Endothelial cell (in vitro differentiated cells): Measurements from ENCODE around the gene MBNL2. TPM values are rescaled to one million over a fixed set of nuclear protein-coding genes. Genes with fewer than 3 reads are reported as not detected.
A peak's percentile ranks its signal among the peaks of the same experiment; 100 is the strongest.

Source experiments
- DNase-seq: peaks from one replicate; pipeline ENCODE4 v3.0.0; 2021; ENCODE audit warnings: low spot score
- H3K27ac Mint-ChIP-seq: one replicate; pipeline ENCODE4 v1.8.0; 2021; ENCODE audit warnings: mixed read lengths, inconsistent platforms; ENCODE audit not compliant: unreplicated experiment
- H3K27me3 Mint-ChIP-seq: one replicate; pipeline ENCODE4 v1.8.0; 2021; ENCODE audit warnings: mild to moderate bottlenecking, moderate library complexity, mixed read lengths, inconsistent platforms; ENCODE audit not compliant: unreplicated experiment
- H3K36me3 Mint-ChIP-seq: one replicate; pipeline ENCODE4 v1.8.0; 2021; ENCODE audit warnings: mild to moderate bottlenecking, low read depth, mixed read lengths, inconsistent platforms; ENCODE audit not compliant: unreplicated experiment
- H3K4me1 Mint-ChIP-seq: one replicate; pipeline ENCODE4 v1.8.0; 2021; ENCODE audit warnings: mild to moderate bottlenecking, mixed read lengths, inconsistent platforms; ENCODE audit not compliant: unreplicated experiment
- H3K4me3 Mint-ChIP-seq: one replicate; pipeline ENCODE4 v1.8.0; 2021; ENCODE audit warnings: mild to moderate bottlenecking, mixed read lengths, inconsistent platforms; ENCODE audit not compliant: unreplicated experiment
- H3K9me3 Mint-ChIP-seq: one replicate; pipeline ENCODE4 v1.8.0; 2021; ENCODE audit warnings: mixed read lengths, inconsistent platforms; ENCODE audit not compliant: unreplicated experiment
- CTCF ChIP-seq: fragments of 200-600 bp; sonication (generic); IDR thresholded peaks from one replicate; pipeline ENCODE4 v1.5.0; 2021; ENCODE audit warnings: antibody characterized with exemption; ENCODE audit not compliant: unreplicated experiment
- total RNA-seq: library from RNA; stranded (reverse); fragmentation: NEBNext Ultra II Directional; extraction: Animal tissue kit (Norgen Biotek cat#: 25700); gene quantifications from one replicate; pipeline ENCODE4 v1.2.1, GENCODE V29; 2021; ENCODE audit not compliant: unreplicated experiment

MBNL2 gene
- total RNA-seq, 1 donor from 2014 or later, result 137 TPM

GRCh38 chr13:97372936-97373335 lies 150.8 kb downstream of the MBNL2 start:
- Mint-ChIP-seq H3K36me3 (peaks cover 42% of the 10 kb centered on the region), H3K9me3 (no peaks in the 10 kb centered on the region), H3K27ac (peak overlapping the region; percentile 54), H3K4me1 (peaks cover 3% of the 10 kb centered on the region), H3K27me3 (peaks cover 14% of the 10 kb centered on the region), H3K4me3 (no peak overlapping the region)
- DNase-seq, result no peak
- TF ChIP-seq CTCF, result no peak

- Mint-ChIP-seq H3K4me3 (no peak overlapping the region), H3K9me3 (no peaks in the 10 kb centered on the region), H3K4me1 (peaks cover 3% of the 10 kb centered on the region), H3K27ac (no peak overlapping the region), H3K27me3 (peaks cover 12% of the 10 kb centered on the region), H3K36me3 (peaks cover 37% of the 10 kb centered on the region)
- TF ChIP-seq CTCF, result no peak
- no peak for DNase-seq
These were observed 151.7 kb downstream of the MBNL2 start for GRCh38 chr13:97373787-97374186.

GRCh38 chr13:97376981-97377380 lies 154.8 kb downstream of the MBNL2 start:
- Mint-ChIP-seq H3K27me3 (peaks cover 12% of the 10 kb centered on the region), H3K4me3 (no peak overlapping the region), H3K27ac (no peak overlapping the region), H3K36me3 (peaks cover 52% of the 10 kb centered on the region), H3K4me1 (peaks cover 3% of the 10 kb centered on the region), H3K9me3 (no peaks in the 10 kb centered on the region)
- DNase-seq, result no peak
- TF ChIP-seq CTCF, result no peak

GRCh38 chr13:97379386-97379785 lies 157.3 kb downstream of the MBNL2 start:
- Mint-ChIP-seq H3K27me3 (peaks cover 8% of the 10 kb centered on the region), H3K36me3 (peaks cover 59% of the 10 kb centered on the region), H3K27ac (peak overlapping the region; percentile 36), H3K4me3 (no peak overlapping the region), H3K4me1 (peaks cover 3% of the 10 kb centered on the region), H3K9me3 (no peaks in the 10 kb centered on the region)
- no peak for DNase-seq
- no peak for TF ChIP-seq CTCF

GRCh38 chr13:97380696-97381095 lies 158.6 kb downstream of the MBNL2 start:
- Mint-ChIP-seq H3K4me3 (peak overlapping the region; percentile 71), H3K9me3 (no peaks in the 10 kb centered on the region), H3K27me3 (peaks cover 5% of the 10 kb centered on the region), H3K36me3 (peaks cover 53% of the 10 kb centered on the region), H3K4me1 (peaks cover 1% of the 10 kb centered on the region), H3K27ac (no peak overlapping the region)
- no peak for TF ChIP-seq CTCF
- no peak for DNase-seq
